Osteocyte (in vitro differentiated cells): ENCODE measurements around the gene CENPX. TPM values are rescaled to one million over a fixed set of nuclear protein-coding genes. Genes with fewer than 3 reads are reported as not detected.

Experiments used
- DNase-seq: peaks from one replicate; pipeline ENCODE4 v3.0.0; 2021; ENCODE audit warnings: mixed read lengths; ENCODE audit not compliant: unreplicated experiment; ENCODE audit errors: extremely low spot score
- H3K27ac Mint-ChIP-seq: one replicate; pipeline ENCODE4 v1.8.0; 2021; ENCODE audit warnings: mild to moderate bottlenecking, mixed read lengths; ENCODE audit not compliant: unreplicated experiment
- H3K27me3 Mint-ChIP-seq: one replicate; pipeline ENCODE4 v1.8.0; 2021; ENCODE audit warnings: mixed read lengths; ENCODE audit not compliant: unreplicated experiment
- H3K36me3 Mint-ChIP-seq: one replicate; pipeline ENCODE4 v1.8.0; 2021; ENCODE audit warnings: mixed read lengths; ENCODE audit not compliant: unreplicated experiment
- H3K4me1 Mint-ChIP-seq: one replicate; pipeline ENCODE4 v1.8.0; 2021; ENCODE audit warnings: mixed read lengths; ENCODE audit not compliant: unreplicated experiment
- H3K4me3 Mint-ChIP-seq: one replicate; pipeline ENCODE4 v1.8.0; 2021; ENCODE audit warnings: mild to moderate bottlenecking, moderate library complexity, mixed read lengths; ENCODE audit not compliant: unreplicated experiment
- H3K9me3 Mint-ChIP-seq: one replicate; pipeline ENCODE4 v1.8.0; 2021; ENCODE audit warnings: mixed read lengths; ENCODE audit not compliant: unreplicated experiment
- total RNA-seq: library from RNA; stranded (reverse); gene quantifications from 2 replicates; pipeline ENCODE4 v1.2.1, GENCODE V29; 2021
- TF ChIP-seq, protein P1 (sequence below): fragments of 200-600 bp; sonication (generic); IDR thresholded peaks from 2 replicates; pipeline ENCODE4 v1.5.0; 2021; ENCODE audit warnings: antibody characterized with exemption, mild to moderate bottlenecking, moderate library complexity

Gene CENPX
- total RNA-seq, 1 donor from 2014 or later = 31.7 TPM

DNA sequence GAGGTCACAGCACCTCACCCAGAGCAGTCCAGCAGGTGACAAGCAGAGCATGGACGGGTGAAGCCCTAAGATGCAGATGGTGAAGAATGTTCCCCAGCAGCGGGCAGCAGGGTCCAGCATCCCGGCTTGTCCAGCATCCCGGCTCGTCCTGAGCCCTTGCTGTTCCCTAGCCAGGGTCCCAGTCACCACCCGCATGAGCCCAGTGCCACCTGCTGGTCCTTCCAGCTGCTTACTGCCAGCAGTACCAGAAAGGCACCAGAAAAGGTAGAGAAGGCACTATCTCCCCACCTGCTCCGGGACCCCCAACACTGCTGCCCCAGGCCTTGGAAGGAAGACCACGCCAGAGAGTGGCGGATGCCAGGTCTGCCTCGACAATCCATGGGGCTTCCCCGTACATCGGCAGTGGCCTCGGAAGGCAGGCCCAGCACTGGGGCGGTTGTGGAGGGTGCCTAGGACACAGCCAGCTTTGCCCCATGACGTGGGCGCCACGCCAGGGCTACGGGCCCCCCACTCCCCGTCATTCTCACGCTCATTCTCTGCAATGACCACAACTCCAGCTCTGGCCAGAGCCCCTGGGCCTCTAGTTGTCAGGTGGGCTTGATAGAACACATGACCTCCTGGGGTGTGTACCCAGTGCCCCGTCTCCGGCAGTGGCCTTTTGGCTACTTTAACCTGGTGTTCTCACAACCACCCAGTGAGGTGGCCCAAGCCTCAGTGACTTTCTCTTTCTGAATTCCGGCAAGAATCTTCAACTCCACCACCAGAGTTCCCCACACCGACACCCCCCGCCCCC, 1.4 kb downstream of the CENPX start:
- Mint-ChIP-seq H3K27ac (peak overlapping the region; percentile 59), H3K36me3 (peaks cover 5% of the 10 kb centered on the region), H3K4me3 (peak overlapping the region; percentile 77), H3K27me3 (no peaks in the 10 kb centered on the region), H3K9me3 (no peaks in the 10 kb centered on the region), H3K4me1 (peaks cover 22% of the 10 kb centered on the region)
- TF ChIP-seq, protein P1, sequence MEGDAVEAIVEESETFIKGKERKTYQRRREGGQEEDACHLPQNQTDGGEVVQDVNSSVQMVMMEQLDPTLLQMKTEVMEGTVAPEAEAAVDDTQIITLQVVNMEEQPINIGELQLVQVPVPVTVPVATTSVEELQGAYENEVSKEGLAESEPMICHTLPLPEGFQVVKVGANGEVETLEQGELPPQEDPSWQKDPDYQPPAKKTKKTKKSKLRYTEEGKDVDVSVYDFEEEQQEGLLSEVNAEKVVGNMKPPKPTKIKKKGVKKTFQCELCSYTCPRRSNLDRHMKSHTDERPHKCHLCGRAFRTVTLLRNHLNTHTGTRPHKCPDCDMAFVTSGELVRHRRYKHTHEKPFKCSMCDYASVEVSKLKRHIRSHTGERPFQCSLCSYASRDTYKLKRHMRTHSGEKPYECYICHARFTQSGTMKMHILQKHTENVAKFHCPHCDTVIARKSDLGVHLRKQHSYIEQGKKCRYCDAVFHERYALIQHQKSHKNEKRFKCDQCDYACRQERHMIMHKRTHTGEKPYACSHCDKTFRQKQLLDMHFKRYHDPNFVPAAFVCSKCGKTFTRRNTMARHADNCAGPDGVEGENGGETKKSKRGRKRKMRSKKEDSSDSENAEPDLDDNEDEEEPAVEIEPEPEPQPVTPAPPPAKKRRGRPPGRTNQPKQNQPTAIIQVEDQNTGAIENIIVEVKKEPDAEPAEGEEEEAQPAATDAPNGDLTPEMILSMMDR = peak; percentile 73
- DNase-seq = no peak

DNA sequence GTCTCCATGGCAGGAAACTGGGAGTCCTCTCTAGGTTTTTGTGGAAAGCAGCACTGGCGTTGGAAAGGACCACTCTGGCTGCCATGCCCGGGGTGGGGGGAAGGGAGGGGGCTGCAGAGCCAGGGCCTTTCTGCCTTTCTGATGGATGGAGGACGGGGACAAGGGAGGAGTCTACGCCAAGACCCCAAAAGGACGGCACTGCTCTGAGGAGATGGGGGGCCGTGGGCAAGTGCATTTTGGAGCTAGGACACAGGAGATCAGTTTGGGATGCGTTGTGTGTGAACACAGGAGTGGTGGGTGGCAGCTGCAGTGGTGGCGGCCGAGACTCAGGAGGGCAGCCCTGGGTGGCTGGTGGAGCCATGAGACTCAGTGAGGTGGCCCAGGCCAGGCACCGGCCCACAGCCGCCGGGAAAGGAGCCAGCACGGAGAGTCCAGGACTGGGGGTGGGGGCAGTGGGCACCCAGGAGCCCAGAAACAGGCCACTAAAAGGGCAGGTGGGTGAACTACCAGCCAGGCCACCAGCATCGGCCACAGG, 2.0 kb downstream of the CENPX start:
- H3K27me3 Mint-ChIP-seq = no peaks in the 10 kb centered on the region
- no peak overlapping the region for H3K4me3 Mint-ChIP-seq
- no peaks in the 10 kb centered on the region for H3K9me3 Mint-ChIP-seq
- peaks cover 5% of the 10 kb centered on the region for H3K36me3 Mint-ChIP-seq
- H3K4me1 Mint-ChIP-seq = peaks cover 22% of the 10 kb centered on the region
- DNase-seq = no peak
- TF ChIP-seq, protein P1 = no peak
- H3K27ac Mint-ChIP-seq = no peak overlapping the region

DNA sequence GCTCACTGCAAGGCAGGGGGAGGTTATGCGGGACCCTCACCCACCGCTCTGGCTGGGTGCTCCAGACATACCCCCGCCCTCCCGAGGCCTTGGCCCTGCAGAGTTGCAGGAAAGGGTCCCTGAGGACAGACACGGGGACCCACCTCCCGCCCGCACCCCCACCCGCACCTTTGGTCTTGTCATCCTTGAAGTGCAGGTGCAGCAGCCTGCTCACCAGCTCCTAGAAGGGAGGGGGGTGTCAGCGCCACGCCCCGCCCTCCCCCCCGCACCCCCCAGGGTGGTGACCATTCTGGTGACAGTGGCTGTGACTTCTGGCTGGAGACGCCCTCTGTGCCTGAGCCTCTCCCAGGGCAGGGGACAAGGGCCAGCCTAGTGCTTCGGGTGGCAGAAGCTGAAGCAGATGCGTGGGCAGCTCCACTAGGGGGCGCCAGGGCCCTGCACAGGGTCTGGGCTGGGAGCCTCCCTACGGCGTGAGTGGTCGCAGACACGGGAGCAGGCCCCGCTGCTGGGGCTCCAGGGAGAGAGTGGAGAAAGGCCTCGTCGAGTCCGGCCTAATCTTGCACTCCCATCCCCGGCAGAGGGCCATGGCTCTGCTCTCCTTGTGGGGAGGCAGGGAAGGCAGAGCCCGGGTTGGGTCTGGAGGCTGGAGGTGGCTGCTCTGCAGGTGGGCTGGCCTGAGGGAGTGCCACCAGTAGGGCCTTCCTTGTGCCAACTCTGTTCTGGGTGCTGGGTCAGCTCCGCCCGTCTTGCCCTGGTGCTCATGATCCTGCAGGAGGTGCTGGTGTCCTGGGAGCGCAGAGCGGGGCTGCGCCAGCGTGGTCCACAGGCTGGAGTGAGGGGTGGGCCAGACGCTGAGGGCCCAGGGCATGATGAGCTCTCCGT, 2.7 kb downstream of the CENPX start:
- peaks cover 5% of the 10 kb centered on the region for H3K36me3 Mint-ChIP-seq
- no peaks in the 10 kb centered on the region for H3K27me3 Mint-ChIP-seq
- no peaks in the 10 kb centered on the region for H3K9me3 Mint-ChIP-seq
- no peak for DNase-seq
- no peak overlapping the region for H3K27ac Mint-ChIP-seq
- TF ChIP-seq, protein P1 = peak; percentile 67
- peaks cover 19% of the 10 kb centered on the region for H3K4me1 Mint-ChIP-seq
- H3K4me3 Mint-ChIP-seq = no peak overlapping the region

DNA sequence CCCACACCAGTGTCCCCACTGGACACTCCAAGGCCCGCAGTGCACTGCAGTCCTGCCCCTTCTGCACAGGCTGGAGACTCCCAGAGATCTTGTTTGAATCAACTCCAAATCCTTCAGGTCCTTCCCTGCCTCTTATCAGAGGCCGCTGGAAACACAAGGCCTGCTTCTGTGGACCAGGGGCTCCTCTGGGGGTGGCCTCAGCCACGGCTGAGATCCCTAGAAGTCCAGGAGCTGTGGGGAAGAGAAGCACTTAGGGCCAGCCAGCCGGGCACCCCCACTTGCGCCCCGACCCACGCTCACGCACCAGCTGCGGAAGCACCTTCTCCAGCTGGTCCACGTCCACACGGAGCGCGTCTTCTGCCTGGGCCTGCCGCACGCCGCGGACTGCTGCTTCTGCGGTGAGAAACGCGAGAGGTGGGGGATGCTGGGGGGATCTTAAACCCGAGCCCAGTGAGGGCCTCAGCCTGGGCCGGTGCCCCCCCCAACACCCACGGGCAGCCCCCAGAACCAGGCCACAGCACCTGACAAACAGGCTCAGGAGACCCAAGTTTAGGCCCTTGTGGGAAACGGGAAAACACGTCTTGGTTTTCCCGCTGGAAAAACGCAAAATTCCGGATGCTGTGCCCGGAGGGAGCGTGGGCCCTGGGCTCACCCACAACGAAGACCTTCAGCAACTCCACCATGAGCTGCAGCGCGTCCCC, 3.5 kb downstream of the CENPX start:
- no peaks in the 10 kb centered on the region for H3K27me3 Mint-ChIP-seq
- no peak for DNase-seq
- TF ChIP-seq, protein P1 = no peak
- no peak overlapping the region for H3K27ac Mint-ChIP-seq
- H3K4me3 Mint-ChIP-seq = no peak overlapping the region
- peaks cover 5% of the 10 kb centered on the region for H3K36me3 Mint-ChIP-seq
- H3K4me1 Mint-ChIP-seq = peaks cover 19% of the 10 kb centered on the region
- no peaks in the 10 kb centered on the region for H3K9me3 Mint-ChIP-seq
